GM23338 (cell line): Measurements from ENCODE around the gene CLDN19.

ENCODE experiments used
- CTCF ChIP-seq, 2 experiments: fragments of 200-600 bp in 1 of 2; sonication (generic) in 1 of 2; conservative IDR thresholded peaks; 2 replicates each; pipeline versions ENCODE4 v1.5.1 to v1.6.1; 2016 to 2017; ENCODE audit warnings: antibody characterized with exemption in 2 of 2, low read depth in 2 of 2, mild to moderate bottlenecking in 2 of 2, moderate library complexity in 1 of 2
- JUNB ChIP-seq: IDR thresholded peaks from one replicate; pipeline ENCODE4 v1.6.1; 2016; ENCODE audit warnings: antibody characterized with exemption; ENCODE audit not compliant: unreplicated experiment
- NANOG ChIP-seq: IDR thresholded peaks from 2 replicates; pipeline ENCODE4 v1.6.1; 2016; ENCODE audit warnings: antibody characterized with exemption, borderline replicate concordance
- ZNF331 ChIP-seq: fragments of 250-450 bp; sonication (Bioruptor Pico); IDR thresholded peaks from 2 replicates; pipeline ENCODE4 v1.5.0; 2020; ENCODE audit warnings: low read depth, mild to moderate bottlenecking, moderate library complexity

- TF ChIP-seq CTCF (conservative IDR thresholded peaks at IDR 0.05; ENCODE audit: low read depth in 2 of 2): no peak
- no peak for TF ChIP-seq NANOG
- TF ChIP-seq JUNB: no peak
- no peak for TF ChIP-seq ZNF331 (CRISPR knock-in tag)
Observed at GRCh38 chr1:42713293-42713692, 26.7 kb downstream of the CLDN19 start.
